GM19240 (cell line): ENCODE measurements around the gene KIAA1614.

Source experiments
- DNase-seq: peaks from one replicate; pipeline ENCODE4 v3.0.0; 2011; ENCODE audit warnings: low spot score; ENCODE audit not compliant: insufficient read length

The KIAA1614 gene, protein sequence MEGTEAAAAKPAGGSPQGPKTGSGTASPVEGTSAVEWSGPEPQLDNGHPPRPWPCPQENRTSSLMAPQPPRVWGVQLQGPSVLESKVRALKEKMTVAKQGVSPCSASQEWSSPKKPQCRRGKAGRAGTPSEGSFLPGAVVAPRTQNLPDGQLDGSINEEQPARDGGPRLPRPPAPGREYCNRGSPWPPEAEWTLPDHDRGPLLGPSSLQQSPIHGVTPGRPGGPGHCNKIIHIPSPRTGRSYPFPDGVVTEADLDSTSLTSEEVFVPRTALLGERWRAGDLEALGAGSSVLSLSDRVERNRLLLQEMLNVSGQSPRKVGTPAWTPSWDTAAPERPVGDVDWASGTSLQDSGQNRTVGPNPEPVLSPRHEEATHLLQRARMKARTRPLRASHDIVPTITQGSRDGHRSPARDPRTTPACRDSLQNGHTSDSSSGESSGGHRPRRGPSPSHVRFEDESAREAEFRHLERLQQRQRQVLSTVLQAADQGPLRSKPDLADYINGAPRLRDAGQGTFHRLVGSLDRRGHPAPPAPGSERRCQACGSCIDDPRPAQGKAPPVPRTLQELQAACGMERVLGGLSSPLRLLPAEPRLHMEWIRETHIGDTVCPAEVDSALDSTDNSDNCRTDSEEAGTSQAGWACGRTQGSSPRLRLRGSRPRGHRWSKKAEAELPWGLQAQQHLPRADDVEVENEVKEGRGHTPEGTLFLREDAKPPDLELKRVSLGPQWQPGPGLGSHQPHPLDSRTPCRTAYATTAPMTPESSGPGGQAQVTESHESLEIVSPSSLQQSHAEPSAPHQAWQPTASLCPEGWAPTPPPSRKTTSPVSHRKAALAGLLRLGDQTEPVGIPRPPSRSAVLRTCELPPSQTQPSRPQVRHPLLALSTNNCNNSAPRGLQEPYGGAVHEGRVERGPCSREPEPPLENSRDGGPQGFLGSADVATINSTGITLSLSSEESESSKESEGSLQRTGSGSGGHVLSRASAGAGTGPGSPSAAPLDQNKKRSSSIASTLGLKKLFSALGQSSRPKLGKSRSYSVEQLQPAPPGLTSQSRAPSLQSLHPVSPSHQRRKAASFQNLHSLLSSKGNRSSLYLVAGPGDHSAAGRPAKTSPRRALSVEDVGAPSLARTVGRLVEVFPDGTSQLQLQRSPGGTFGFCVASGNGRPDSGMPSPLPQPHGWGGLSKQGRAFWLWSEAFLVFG

GRCh38 chr1:180912801-180913565 is at the start of gene KIAA1614:
KIAA1614 (plus strand) TSS chr1:180912897; CDS start chr1:180913244, 347 bp downstream.
- DNase-seq = no peak

DNA sequence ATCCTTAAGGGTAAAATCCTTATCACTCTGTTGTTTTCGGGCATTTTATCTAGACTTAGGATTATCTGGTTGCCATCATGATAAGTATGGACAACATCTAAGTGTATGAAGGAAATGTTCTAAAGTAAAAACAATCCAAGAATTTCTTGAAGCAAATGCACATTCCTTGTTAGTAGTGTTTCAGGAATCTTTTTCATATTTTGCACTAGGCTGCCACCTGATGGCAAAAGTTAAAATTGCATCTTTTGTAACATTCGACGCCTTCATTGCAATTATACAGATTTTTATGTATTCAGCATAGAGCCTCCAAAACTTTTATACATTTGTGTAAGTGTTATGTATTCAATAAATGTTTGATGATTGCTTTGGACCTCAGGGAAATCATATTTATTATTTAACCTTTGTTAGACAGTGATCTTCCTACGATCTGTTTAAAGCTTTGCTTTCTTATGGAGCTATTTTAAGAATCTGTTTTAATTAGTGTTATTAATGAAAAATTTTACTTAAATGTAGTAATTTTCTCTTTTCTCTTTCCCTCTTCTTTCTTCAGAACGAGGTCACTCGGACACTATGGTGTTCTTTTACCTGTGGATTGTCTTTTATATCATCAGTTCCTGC is 49.4 kb upstream of the KIAA1614 start:
- DNase-seq = no peak

- DNase-seq = peak; percentile 17
These were observed 30.7 kb upstream of the KIAA1614 start for GRCh38 chr1:180881806-180882509.

DNA sequence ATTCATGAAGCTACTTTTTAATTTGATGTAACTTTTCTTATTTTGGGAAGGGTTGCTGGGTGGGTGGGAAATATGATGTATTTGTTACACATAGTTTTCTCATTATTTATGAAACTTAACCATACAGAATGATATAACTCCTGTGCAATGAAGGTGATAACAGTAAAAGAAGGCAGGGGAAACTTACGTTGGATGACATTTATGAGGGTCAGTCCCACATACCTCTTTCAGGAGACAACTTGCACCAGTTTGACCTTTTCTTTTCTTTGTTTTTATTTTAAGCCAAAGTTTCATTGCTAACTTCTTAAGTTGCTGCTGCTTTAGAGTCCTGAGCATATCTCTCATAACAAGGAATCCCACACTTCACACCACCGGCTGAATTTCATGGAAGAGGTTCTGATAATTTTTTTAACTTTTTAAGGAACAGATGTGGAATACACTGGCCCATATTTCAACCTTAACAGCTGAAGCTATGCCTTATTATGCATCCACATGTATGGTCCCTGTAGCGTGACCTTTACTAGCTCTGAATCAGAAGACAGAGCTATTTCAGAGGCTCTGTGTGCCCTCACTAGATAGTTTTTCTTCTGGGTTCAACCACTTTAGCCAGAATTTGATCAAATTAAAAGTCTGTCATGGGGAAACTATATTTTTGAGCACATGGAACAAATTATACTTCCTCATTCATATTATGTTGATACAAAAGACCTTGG is 28.0 kb upstream of the KIAA1614 start:
- DNase-seq = no peak

- no peak for DNase-seq
These were observed 26.4 kb upstream of the KIAA1614 start for GRCh38 chr1:180886338-180886737.

DNA sequence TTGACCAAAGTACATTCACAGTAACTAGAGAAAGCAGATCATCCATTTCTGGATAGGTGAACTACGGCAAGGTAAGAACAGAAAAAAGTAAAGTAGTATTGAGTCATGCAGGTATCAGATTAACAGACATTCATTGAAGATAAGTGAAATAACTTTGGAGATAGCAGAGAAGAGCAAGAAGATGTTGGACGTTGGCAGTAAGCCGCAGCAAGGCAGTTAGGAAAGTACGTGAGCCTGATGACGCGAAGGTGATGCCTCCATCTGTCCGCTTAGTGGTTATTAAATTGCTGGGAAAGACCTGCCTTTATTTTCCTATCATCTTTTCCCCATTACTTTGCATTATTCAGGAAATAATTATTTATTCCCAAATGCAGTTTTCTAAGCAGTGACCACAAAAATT is 24.9 kb upstream of the KIAA1614 start:
- no peak for DNase-seq

GRCh38 chr1:180888870-180889269 is 23.8 kb upstream of the KIAA1614 start:
- DNase-seq = no peak

GRCh38 chr1:180889325-180889724 is 23.4 kb upstream of the KIAA1614 start:
- DNase-seq = no peak

DNA sequence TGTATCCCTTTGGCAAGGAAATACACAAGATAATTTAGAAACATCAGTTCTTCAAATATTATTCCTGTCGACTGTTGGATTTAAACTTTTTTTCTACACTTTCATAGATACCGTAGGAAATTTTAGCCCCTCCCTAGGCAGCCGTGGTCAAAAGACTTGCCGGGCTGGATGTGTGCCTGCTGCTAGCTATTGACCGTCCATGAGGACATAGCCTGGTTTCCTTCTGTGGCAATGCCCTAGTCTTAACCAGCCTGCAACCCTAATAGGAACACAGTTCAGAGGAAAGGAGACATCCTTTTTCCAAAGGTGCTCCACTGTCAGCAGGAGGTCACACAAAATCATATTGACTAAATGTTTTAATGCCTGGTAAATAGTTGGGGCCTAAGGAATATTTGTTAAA is 20.4 kb upstream of the KIAA1614 start:
- no peak for DNase-seq

GRCh38 chr1:180892675-180893074 is 20.0 kb upstream of the KIAA1614 start:
- DNase-seq = no peak

DNA sequence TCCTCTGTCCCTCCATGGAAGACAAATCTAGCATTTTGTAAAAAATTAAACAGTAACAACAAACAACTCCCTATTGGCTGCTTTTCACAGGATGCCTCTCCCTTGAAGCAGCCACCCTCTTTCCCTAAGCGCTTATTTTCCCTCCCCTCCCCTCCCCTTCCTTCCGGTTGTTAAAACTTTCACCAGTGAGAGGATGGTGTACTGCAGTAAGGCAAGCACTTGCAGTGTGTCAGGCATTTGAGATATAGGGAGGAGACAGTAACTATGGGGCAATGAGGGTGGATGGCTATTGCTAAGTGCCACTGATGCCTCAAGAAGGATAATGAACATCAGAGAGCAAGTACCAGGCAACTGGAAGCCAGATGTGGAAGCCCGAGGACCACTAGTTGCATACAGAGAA is 19.1 kb upstream of the KIAA1614 start:
- DNase-seq = no peak

GRCh38 chr1:180896161-180896560 is 16.5 kb upstream of the KIAA1614 start:
- DNase-seq = no peak

DNA sequence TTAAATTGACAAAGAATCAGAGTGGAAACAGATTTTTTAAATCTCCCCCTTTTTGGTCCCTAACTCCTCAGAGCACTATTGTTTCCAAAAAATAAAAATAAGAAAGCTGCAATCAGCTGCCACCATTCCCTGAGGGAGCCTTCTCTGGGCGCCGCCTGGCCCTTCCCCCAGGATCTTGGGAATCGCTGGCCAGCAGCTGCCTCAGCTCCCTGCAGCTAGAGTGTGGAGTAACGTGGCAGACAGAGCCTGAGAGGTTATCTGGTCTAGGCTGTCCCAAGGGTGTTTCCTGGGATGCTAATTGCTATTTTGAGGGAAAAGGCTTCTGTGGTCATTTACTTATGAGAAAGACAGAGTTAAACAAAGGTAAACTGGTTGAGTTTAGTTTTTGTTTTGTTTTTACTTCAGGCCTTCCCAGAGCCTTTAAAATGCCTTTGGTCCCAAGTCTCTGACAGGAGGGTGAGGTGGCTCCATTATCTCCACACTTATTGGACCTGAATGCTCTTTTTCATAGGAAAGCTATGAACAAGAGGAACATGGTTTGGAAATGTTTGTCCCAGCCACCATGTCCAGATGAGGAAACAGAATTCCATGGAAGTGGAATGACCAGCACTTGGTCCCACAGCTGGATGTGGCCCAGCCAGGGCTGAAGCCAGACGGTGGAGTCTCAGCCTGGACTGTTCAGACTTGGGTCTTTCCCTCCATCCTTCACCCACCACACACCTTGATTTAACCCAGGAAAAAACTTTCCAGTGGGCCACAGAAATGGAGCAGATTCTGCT is 14.1 kb upstream of the KIAA1614 start:
- DNase-seq = no peak

GRCh38 chr1:180899262-180899661 is 13.4 kb upstream of the KIAA1614 start:
- DNase-seq = no peak

DNA sequence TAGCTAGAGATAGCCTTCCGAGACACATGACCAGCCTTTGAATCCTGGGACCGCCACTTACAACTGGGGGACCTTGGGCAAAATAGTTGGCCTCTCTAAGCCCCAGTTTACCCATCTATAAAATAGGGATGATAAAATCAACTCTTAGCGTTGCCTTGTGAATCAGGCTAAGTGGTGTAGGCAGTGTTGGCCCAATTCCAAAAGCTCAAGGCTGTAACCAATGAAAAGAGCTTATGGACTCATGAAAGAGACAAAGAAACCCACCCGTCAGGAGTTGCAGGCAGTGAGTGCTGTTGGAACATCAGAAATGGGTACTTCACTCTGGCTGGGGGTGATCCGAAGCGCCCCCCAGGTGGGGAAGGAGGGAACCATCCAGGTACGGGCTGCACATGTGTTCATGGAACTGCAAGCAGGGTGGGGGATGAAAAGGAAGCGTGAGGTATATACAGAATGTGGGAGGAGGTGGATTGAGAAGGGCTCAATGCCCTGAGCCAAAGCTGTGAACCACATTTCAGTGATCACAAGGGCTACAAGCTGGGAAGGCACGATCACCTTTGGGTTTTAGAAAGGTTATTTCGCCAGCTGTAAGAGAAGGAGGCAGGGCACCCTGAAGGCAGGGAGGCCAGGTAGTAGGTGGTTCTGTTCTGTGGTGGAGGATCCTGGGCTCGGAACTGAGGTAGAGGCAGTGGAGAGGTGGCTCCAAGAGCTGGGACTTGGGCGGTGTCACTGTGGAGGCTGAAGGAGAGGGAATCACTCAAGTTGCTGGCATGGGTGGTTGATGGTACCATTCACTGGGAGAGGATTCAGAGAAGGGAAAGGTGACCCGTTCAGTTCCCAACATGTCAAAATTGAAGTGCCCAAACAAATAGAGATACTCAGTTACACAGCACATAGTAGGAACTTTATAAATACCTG is 11.4 kb upstream of the KIAA1614 start:
- no peak for DNase-seq

GRCh38 chr1:180902541-180902940 is 10.2 kb upstream of the KIAA1614 start:
- no peak for DNase-seq

DNA sequence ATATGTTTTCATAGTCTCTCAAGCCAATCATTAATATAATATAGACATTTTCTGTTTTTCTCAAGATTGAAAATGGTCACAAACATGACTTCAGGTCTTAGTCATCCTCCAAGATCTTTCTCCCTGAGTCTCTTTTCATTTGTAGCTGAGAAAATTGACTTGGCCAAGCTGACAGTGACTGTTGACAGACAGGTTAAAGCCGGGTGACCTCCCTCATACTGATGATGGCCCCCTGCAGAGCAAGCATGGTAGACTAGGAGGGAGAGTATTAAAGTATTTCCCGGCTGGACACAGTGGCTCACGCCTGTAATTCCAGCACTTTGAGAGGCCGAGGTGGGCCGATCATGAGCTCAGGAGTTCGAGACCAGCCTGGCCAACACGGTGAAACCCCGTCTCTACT is 6.8 kb upstream of the KIAA1614 start:
- no peak for DNase-seq
